ENCODE data around the gene UNC50. TPM values are rescaled to one million over a fixed set of nuclear protein-coding genes. Genes with fewer than 3 reads are reported as not detected.
A peak's percentile ranks its signal among the peaks of the same experiment; 100 is the strongest.
"Not testable (repeated sequence)": the region's sequence is repeated elsewhere in the genome, so short reads cannot be mapped to it uniquely, and the experiment has no call there.

The UNC50 gene
- total and polyA plus RNA-seq, 2 donors = 46.1 to 68.5 TPM

GRCh38 chr2:98582523-98582922, 25.9 kb upstream of the UNC50 start:
- no peaks in the 10 kb centered on the region for H3K9me3 ChIP-seq (ENCODE audit: control insufficient read depth in 2 of 2, insufficient read depth in 1 of 2, low read length in 1 of 2)
- H3K4me3 ChIP-seq (ENCODE audit: low read length in 2 of 2) = no peak overlapping the region
- no peak for DNase-seq (ENCODE audit: low read depth in 6 of 9, low spot score in 9 of 9)
- H3K27me3 ChIP-seq (ENCODE audit: control insufficient read depth in 2 of 2, insufficient read depth in 1 of 2, low read length in 1 of 2) = no peaks in the 10 kb centered on the region
- H3K4me1 ChIP-seq (ENCODE audit: control insufficient read depth in 2 of 2, insufficient read depth in 2 of 2, low read length in 2 of 2) = peaks cover 5 to 25% of the 10 kb centered on the region in 2 donors
- H3K27ac ChIP-seq (ENCODE audit: low read depth in 1 of 2, low read length in 1 of 2) = no peak overlapping the region
- 98% methylated on average over 9 of the region's 9 CpGs for WGBS
- peaks cover 49 to 70% of the 10 kb centered on the region in 2 donors for H3K36me3 ChIP-seq (ENCODE audit: control insufficient read depth in 2 of 2, insufficient read depth in 2 of 2, low read length in 1 of 2)

- Histone ChIP-seq H3K27me3 (ENCODE audit: control insufficient read depth in 2 of 2, insufficient read depth in 1 of 2, low read length in 1 of 2) (no peaks in the 10 kb centered on the region), H3K4me3 (ENCODE audit: low read length in 2 of 2) (no peak overlapping the region), H3K4me1 (ENCODE audit: control insufficient read depth in 2 of 2, insufficient read depth in 2 of 2, low read length in 2 of 2) (peaks cover 5 to 28% of the 10 kb centered on the region in 2 donors), H3K27ac (ENCODE audit: low read depth in 1 of 2, low read length in 1 of 2) (no peak overlapping the region), H3K9me3 (ENCODE audit: control insufficient read depth in 2 of 2, insufficient read depth in 1 of 2, low read length in 1 of 2) (no peaks in the 10 kb centered on the region), H3K36me3 (ENCODE audit: control insufficient read depth in 2 of 2, insufficient read depth in 2 of 2, low read length in 1 of 2) (peaks cover 42 to 62% of the 10 kb centered on the region in 2 donors)
- WGBS = 98% methylated on average over 7 of the region's 7 CpGs
- no peak for DNase-seq (ENCODE audit: low read depth in 6 of 9, low spot score in 9 of 9)
These were observed 25.1 kb upstream of the UNC50 start for GRCh38 chr2:98583276-98583675.

GRCh38 chr2:98583816-98584618, 24.4 kb upstream of the UNC50 start:
- WGBS = 98% methylated on average over 10 of the region's 10 CpGs
- Histone ChIP-seq H3K27ac (ENCODE audit: low read depth in 1 of 2, low read length in 1 of 2) (no peak overlapping the region), H3K4me3 (ENCODE audit: low read length in 2 of 2) (no peak overlapping the region), H3K9me3 (ENCODE audit: control insufficient read depth in 2 of 2, insufficient read depth in 1 of 2, low read length in 1 of 2) (no peaks in the 10 kb centered on the region), H3K36me3 (ENCODE audit: control insufficient read depth in 2 of 2, insufficient read depth in 2 of 2, low read length in 1 of 2) (peaks cover 37 to 60% of the 10 kb centered on the region in 2 donors), H3K27me3 (ENCODE audit: control insufficient read depth in 2 of 2, insufficient read depth in 1 of 2, low read length in 1 of 2) (no peaks in the 10 kb centered on the region), H3K4me1 (ENCODE audit: control insufficient read depth in 2 of 2, insufficient read depth in 2 of 2, low read length in 2 of 2) (peaks cover 8 to 32% of the 10 kb centered on the region in 2 donors)
- no peak for DNase-seq (ENCODE audit: low read depth in 6 of 9, low spot score in 9 of 9)

- H3K4me3 ChIP-seq (ENCODE audit: low read length in 2 of 2) = no peak overlapping the region
- peaks cover 34 to 51% of the 10 kb centered on the region in 2 donors for H3K36me3 ChIP-seq (ENCODE audit: control insufficient read depth in 2 of 2, insufficient read depth in 2 of 2, low read length in 1 of 2)
- H3K9me3 ChIP-seq (ENCODE audit: control insufficient read depth in 2 of 2, insufficient read depth in 1 of 2, low read length in 1 of 2) = no peaks in the 10 kb centered on the region
- no peak for DNase-seq (ENCODE audit: low read depth in 6 of 9, low spot score in 9 of 9)
- peaks cover 11 to 43% of the 10 kb centered on the region in 2 donors for H3K4me1 ChIP-seq (ENCODE audit: control insufficient read depth in 2 of 2, insufficient read depth in 2 of 2, low read length in 2 of 2)
- 97% methylated on average over 10 of the region's 10 CpGs for WGBS
- no peak overlapping the region for H3K27ac ChIP-seq (ENCODE audit: low read depth in 1 of 2, low read length in 1 of 2)
- no peaks in the 10 kb centered on the region for H3K27me3 ChIP-seq (ENCODE audit: control insufficient read depth in 2 of 2, insufficient read depth in 1 of 2, low read length in 1 of 2)
These were observed 23.0 kb upstream of the UNC50 start for GRCh38 chr2:98585386-98585785.

- H3K27me3 ChIP-seq (ENCODE audit: control insufficient read depth in 2 of 2, insufficient read depth in 1 of 2, low read length in 1 of 2) = no peaks in the 10 kb centered on the region
- DNase-seq (ENCODE audit: low read depth in 6 of 9, low spot score in 9 of 9) = peak in 4 of 9 donors; percentile 64 to 82 (median 66)
- 82% methylated on average over 6 of the region's 6 CpGs for WGBS
- peak overlapping the region in 1 of 2 donors; percentile 60 for H3K27ac ChIP-seq (ENCODE audit: low read depth in 1 of 2, low read length in 1 of 2)
- H3K4me3 ChIP-seq (ENCODE audit: low read length in 2 of 2) = no peak overlapping the region
- H3K36me3 ChIP-seq (ENCODE audit: control insufficient read depth in 2 of 2, insufficient read depth in 2 of 2, low read length in 1 of 2) = peaks cover 33 to 45% of the 10 kb centered on the region in 2 donors
- H3K4me1 ChIP-seq (ENCODE audit: control insufficient read depth in 2 of 2, insufficient read depth in 2 of 2, low read length in 2 of 2) = peaks cover 16 to 49% of the 10 kb centered on the region in 2 donors
- no peaks in the 10 kb centered on the region for H3K9me3 ChIP-seq (ENCODE audit: control insufficient read depth in 2 of 2, insufficient read depth in 1 of 2, low read length in 1 of 2)
These were observed 21.7 kb upstream of the UNC50 start for GRCh38 chr2:98586551-98587140.

- peaks cover 1 to 6% of the 10 kb centered on the region in 2 donors for H3K9me3 ChIP-seq (ENCODE audit: control insufficient read depth in 2 of 2, insufficient read depth in 1 of 2, low read length in 1 of 2)
- H3K36me3 ChIP-seq (ENCODE audit: control insufficient read depth in 2 of 2, insufficient read depth in 2 of 2, low read length in 1 of 2) = peaks cover 24 to 45% of the 10 kb centered on the region in 2 donors
- no peaks in the 10 kb centered on the region for H3K27me3 ChIP-seq (ENCODE audit: control insufficient read depth in 2 of 2, insufficient read depth in 1 of 2, low read length in 1 of 2)
- 15% methylated on average over 4 of the region's 4 CpGs for WGBS
- H3K4me1 ChIP-seq (ENCODE audit: control insufficient read depth in 2 of 2, insufficient read depth in 2 of 2, low read length in 2 of 2) = peaks cover 17 to 53% of the 10 kb centered on the region in 2 donors
- peak in 4 of 9 donors; percentile 42 to 81 (median 54) for DNase-seq (ENCODE audit: low read depth in 6 of 9, low spot score in 9 of 9)
- H3K4me3 ChIP-seq (ENCODE audit: low read length in 2 of 2) = no peak overlapping the region
- peak overlapping the region; percentile 75 to 91 for H3K27ac ChIP-seq (ENCODE audit: low read depth in 1 of 2, low read length in 1 of 2)
These were observed 19.4 kb upstream of the UNC50 start for GRCh38 chr2:98588880-98589431.

- Histone ChIP-seq H3K27ac (ENCODE audit: low read depth in 1 of 2, low read length in 1 of 2) (peak overlapping the region in 1 of 2 donors; percentile 91), H3K27me3 (ENCODE audit: control insufficient read depth in 2 of 2, insufficient read depth in 1 of 2, low read length in 1 of 2) (no peaks in the 10 kb centered on the region), H3K4me1 (ENCODE audit: control insufficient read depth in 2 of 2, insufficient read depth in 2 of 2, low read length in 2 of 2) (peaks cover 17 to 47% of the 10 kb centered on the region in 2 donors), H3K36me3 (ENCODE audit: control insufficient read depth in 2 of 2, insufficient read depth in 2 of 2, low read length in 1 of 2) (peaks cover 19 to 41% of the 10 kb centered on the region in 2 donors), H3K4me3 (ENCODE audit: low read length in 2 of 2) (no peak overlapping the region), H3K9me3 (ENCODE audit: control insufficient read depth in 2 of 2, insufficient read depth in 1 of 2, low read length in 1 of 2) (peaks cover 1 to 6% of the 10 kb centered on the region in 2 donors)
- no peak for DNase-seq (ENCODE audit: low read depth in 6 of 9, low spot score in 9 of 9)
- WGBS = 98% methylated on average over 4 of the region's 4 CpGs
These were observed 18.9 kb upstream of the UNC50 start for GRCh38 chr2:98589489-98589888.

- peaks cover 1 to 6% of the 10 kb centered on the region in 2 donors for H3K9me3 ChIP-seq (ENCODE audit: control insufficient read depth in 2 of 2, insufficient read depth in 1 of 2, low read length in 1 of 2)
- 99% methylated on average over 8 of the region's 8 CpGs for WGBS
- H3K36me3 ChIP-seq (ENCODE audit: control insufficient read depth in 2 of 2, insufficient read depth in 2 of 2, low read length in 1 of 2) = peaks cover 14 to 43% of the 10 kb centered on the region in 2 donors
- H3K27me3 ChIP-seq (ENCODE audit: control insufficient read depth in 2 of 2, insufficient read depth in 1 of 2, low read length in 1 of 2) = no peaks in the 10 kb centered on the region
- peaks cover 12 to 28% of the 10 kb centered on the region in 2 donors for H3K4me1 ChIP-seq (ENCODE audit: control insufficient read depth in 2 of 2, insufficient read depth in 2 of 2, low read length in 2 of 2)
- no peak overlapping the region for H3K4me3 ChIP-seq (ENCODE audit: low read length in 2 of 2)
- no peak for DNase-seq (ENCODE audit: low read depth in 6 of 9, low spot score in 9 of 9)
- H3K27ac ChIP-seq (ENCODE audit: low read depth in 1 of 2, low read length in 1 of 2) = no peak overlapping the region
These were observed 15.8 kb upstream of the UNC50 start for GRCh38 chr2:98592565-98592964.

- not testable (repeated sequence) for H3K9me3 ChIP-seq (ENCODE audit: control insufficient read depth in 2 of 2, insufficient read depth in 1 of 2, low read length in 1 of 2); DNase-seq (ENCODE audit: low read depth in 6 of 9, low spot score in 9 of 9); H3K27ac ChIP-seq (ENCODE audit: low read depth in 1 of 2, low read length in 1 of 2); H3K27me3 ChIP-seq (ENCODE audit: control insufficient read depth in 2 of 2, insufficient read depth in 1 of 2, low read length in 1 of 2); H3K4me3 ChIP-seq (ENCODE audit: low read length in 2 of 2)
- Histone ChIP-seq H3K4me1 (ENCODE audit: control insufficient read depth in 2 of 2, insufficient read depth in 2 of 2, low read length in 2 of 2) (peaks cover 6 to 15% of the 10 kb centered on the region in 2 donors), H3K36me3 (ENCODE audit: control insufficient read depth in 2 of 2, insufficient read depth in 2 of 2, low read length in 1 of 2) (peaks cover 20 to 59% of the 10 kb centered on the region in 2 donors)
- WGBS = 49% methylated on average over 2 of the region's 4 CpGs
These were observed 13.7 kb upstream of the UNC50 start for GRCh38 chr2:98594665-98595064.

Measured in thymus (tissue), 11 donors.